Ishikawa (cell line): Measurements from ENCODE around the gene STK36.

Source experiments
- EP300 ChIP-seq: IDR thresholded peaks from 2 replicates; pipeline ENCODE4 v1.6.1; 2012; ENCODE audit warnings: borderline replicate concordance
- RAD21 ChIP-seq: IDR thresholded peaks from 2 replicates; pipeline ENCODE4 v1.6.1; 2012; ENCODE audit warnings: low read depth
- TEAD4 ChIP-seq: IDR thresholded peaks from 2 replicates; pipeline ENCODE4 v1.6.1; 2012
- USF1 ChIP-seq: IDR thresholded peaks from 2 replicates; pipeline ENCODE4 v1.6.1; 2012
- TF ChIP-seq, protein P1 (sequence below): IDR thresholded peaks from 2 replicates; pipeline ENCODE4 v1.6.1; 2012; ENCODE audit warnings: low read depth, mild to moderate bottlenecking

The STK36 gene

DNA sequence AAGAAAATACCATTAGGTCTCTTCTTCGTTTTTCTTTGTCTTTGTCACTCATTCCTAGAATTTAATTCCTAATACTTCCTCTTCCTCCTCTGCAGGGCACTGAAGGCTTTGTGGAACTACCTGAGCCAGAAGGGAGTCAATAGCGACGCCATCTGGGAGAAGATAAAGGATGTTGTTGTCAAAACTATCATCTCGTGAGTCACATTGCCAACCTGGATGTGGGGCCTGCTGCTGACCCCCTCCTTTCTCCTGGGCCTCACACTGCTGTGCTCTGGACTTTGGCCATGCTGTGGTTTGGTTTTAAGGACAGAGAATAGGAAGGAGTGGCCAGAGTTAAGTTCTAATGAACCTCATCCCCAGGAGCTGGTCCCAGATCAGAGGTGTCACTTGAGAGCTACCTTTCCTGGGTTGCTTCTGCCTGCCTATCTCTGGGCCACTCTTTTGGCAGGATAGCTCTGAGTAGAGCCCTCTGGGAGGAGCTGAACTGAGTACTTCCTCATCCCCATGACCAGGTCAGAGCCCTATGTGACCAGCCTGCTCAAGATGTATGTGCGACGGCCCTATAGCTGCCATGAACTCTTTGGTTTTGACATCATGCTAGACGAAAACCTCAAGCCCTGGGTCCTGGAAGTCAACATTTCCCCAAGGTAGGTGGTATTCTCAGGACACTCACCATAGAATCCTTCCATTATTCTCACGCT, 77.0 kb downstream of the STK36 start:
- no peak for TF ChIP-seq EP300
- TF ChIP-seq USF1: no peak
- TF ChIP-seq TEAD4: no peak
- TF ChIP-seq, protein P1, sequence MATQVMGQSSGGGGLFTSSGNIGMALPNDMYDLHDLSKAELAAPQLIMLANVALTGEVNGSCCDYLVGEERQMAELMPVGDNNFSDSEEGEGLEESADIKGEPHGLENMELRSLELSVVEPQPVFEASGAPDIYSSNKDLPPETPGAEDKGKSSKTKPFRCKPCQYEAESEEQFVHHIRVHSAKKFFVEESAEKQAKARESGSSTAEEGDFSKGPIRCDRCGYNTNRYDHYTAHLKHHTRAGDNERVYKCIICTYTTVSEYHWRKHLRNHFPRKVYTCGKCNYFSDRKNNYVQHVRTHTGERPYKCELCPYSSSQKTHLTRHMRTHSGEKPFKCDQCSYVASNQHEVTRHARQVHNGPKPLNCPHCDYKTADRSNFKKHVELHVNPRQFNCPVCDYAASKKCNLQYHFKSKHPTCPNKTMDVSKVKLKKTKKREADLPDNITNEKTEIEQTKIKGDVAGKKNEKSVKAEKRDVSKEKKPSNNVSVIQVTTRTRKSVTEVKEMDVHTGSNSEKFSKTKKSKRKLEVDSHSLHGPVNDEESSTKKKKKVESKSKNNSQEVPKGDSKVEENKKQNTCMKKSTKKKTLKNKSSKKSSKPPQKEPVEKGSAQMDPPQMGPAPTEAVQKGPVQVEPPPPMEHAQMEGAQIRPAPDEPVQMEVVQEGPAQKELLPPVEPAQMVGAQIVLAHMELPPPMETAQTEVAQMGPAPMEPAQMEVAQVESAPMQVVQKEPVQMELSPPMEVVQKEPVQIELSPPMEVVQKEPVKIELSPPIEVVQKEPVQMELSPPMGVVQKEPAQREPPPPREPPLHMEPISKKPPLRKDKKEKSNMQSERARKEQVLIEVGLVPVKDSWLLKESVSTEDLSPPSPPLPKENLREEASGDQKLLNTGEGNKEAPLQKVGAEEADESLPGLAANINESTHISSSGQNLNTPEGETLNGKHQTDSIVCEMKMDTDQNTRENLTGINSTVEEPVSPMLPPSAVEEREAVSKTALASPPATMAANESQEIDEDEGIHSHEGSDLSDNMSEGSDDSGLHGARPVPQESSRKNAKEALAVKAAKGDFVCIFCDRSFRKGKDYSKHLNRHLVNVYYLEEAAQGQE: no peak
- TF ChIP-seq RAD21: no peak
